Posterior cingulate gyrus (tissue), 11 donors: ENCODE results near the gene SELENON.

ENCODE experiments used
- DNase-seq, 10 donors: peaks; one replicate each; pipeline versions ENCODE4 v3.0.0 to v3.0.0-alpha.2; 2020 to 2021; ENCODE audit warnings: mixed read lengths in 3 of 10
- intact Hi-C: fragments of 100-400 bp; cut with DNase I; formaldehyde crosslinking; loops from one replicate; pipeline ENCODE4 v1.15.1; 2023

The SELENON gene

GRCh38 chr1:25848531-25848930, 48.5 kb downstream of the SELENON start:
- intact Hi-C loops = no loop called here

GRCh38 chr1:25854554-25854953, 54.6 kb downstream of the SELENON start:
- no peak for DNase-seq
- intact Hi-C loops = no loop called here

More at GRCh38 chr1:25848531-25848930, 48.5 kb downstream of the SELENON start:
- no peak for DNase-seq

GRCh38 chr1:25856856-25857255, 56.9 kb downstream of the SELENON start:
- intact Hi-C loops = no loop called here

GRCh38 chr1:25858494-25858893, 58.5 kb downstream of the SELENON start:
- intact Hi-C loops = no loop called here
- no peak for DNase-seq

More at GRCh38 chr1:25856856-25857255, 56.9 kb downstream of the SELENON start:
- DNase-seq = no peak

- DNase-seq = peak; percentile 58 to 97 (median 77)
These were observed 59.2 kb downstream of the SELENON start, which contains the start of gene AUNIP for GRCh38 chr1:25858906-25859789. Gene AUNIP (minus strand): TSS chr1:25859457. CDS start chr1:25859357, 100 bp downstream.

GRCh38 chr1:25861316-25862286, 61.6 kb downstream of the SELENON start:
- intact Hi-C loops = no loop called here

More at GRCh38 chr1:25858906-25859789, 59.2 kb downstream of the SELENON start, which contains the start of gene AUNIP:
- intact Hi-C loops = no loop called here

GRCh38 chr1:25862785-25863485, 62.9 kb downstream of the SELENON start:
- DNase-seq = peak in 4 of 10 donors; percentile 32 to 91 (median 84)

More at GRCh38 chr1:25861316-25862286, 61.6 kb downstream of the SELENON start:
- DNase-seq = peak in 2 of 10 donors; percentile 12 to 62

GRCh38 chr1:25863486-25864262, 63.7 kb downstream of the SELENON start:
- peak in 2 of 10 donors; percentile 39 to 84 for DNase-seq

More at GRCh38 chr1:25862785-25863485, 62.9 kb downstream of the SELENON start:
- intact Hi-C loops = no loop called here

GRCh38 chr1:25864434-25864833, 64.4 kb downstream of the SELENON start:
- DNase-seq = peak in 1 of 10 donors; percentile 8
- intact Hi-C loops = no loop called here

More at GRCh38 chr1:25863486-25864262, 63.7 kb downstream of the SELENON start:
- intact Hi-C loops = no loop called here

GRCh38 chr1:25866288-25866687, 66.3 kb downstream of the SELENON start:
- no peak for DNase-seq
- intact Hi-C loops = no loop called here

- intact Hi-C loops = no loop called here
These were observed 67.4 kb downstream of the SELENON start for GRCh38 chr1:25867210-25867991.

More at GRCh38 chr1:25867210-25867991, 67.4 kb downstream of the SELENON start:
- peak in 1 of 10 donors; percentile 35 for DNase-seq
